ENCODE results near the gene KDM2A. TPM values are rescaled to one million over a fixed set of nuclear protein-coding genes. Genes with fewer than 3 reads are reported as not detected.
"Not testable (repeated sequence)": the region's sequence is repeated elsewhere in the genome, so short reads cannot be mapped to it uniquely, and the experiment has no call there.

KDM2A gene
- total RNA-seq, 1 donor = 65.9 TPM

DNA sequence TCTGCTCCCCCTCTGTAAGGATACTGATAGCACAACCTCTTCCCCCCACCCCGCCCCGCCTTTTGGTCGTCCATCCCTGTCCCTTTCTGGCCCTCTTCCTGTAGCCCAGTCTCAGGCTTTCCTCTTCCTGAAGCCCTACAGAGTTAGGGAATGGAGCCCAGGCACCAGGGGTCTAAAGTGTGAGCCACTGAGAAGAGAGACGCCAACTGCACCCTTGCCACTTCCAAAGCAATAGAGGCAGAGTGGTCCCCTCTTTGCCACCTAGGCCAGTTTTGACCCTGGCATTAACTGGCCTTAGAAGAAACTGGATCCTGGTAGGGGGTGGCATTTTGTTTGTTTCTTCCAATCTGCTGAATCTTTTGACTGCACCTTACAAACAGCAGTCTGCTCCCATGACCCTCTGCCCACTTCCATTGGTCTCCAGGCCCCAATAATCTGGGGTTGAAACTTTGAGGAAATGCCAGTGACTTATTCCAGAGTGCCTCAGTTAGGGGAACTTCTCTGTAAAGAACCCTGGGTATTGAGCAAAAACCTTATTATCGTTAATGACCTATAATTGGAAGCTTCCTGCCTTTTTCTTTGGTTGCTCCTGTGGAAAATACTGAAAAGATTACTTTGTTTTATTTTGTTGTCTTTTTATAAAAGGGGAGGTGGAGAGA, 137.5 kb downstream of the KDM2A start:
- H3K27ac ChIP-seq (ENCODE audit: low read depth, low read length) = no peak overlapping the region

DNA sequence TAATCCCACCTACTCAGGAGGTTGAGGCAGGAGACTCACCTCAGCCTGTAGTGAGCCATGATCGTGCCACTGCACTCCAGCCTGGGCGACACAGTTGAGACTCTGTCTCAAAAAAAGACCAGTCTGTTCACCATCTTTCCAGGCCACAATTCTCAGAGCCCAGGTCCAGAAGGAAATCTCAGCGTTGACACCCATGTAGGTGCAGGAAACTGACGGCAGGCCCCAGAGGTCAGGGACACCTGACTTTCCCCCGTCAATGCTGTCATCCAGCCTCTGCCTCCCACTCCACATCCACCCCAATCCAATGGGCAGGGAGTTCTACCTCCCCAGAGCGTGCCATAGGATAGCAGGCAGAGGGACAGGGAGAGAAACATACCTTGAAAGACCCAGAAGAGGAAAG, 141.3 kb downstream of the KDM2A start:
- H3K27ac ChIP-seq (ENCODE audit: low read depth, low read length) = no peak overlapping the region
- H3K36me3 ChIP-seq (ENCODE audit: insufficient read depth, low read length) = peaks cover 23% of the 10 kb centered on the region
- H3K9me3 ChIP-seq (ENCODE audit: low read depth, low read length) = no peaks in the 10 kb centered on the region
- H3K4me2 ChIP-seq (ENCODE audit: insufficient read depth, low read length) = no peak overlapping the region
- H2AFZ ChIP-seq (ENCODE audit: low read length) = no peak overlapping the region
- H3K27me3 ChIP-seq (ENCODE audit: insufficient read depth, low read length) = no peaks in the 10 kb centered on the region
- peaks cover 18% of the 10 kb centered on the region for H3K4me1 ChIP-seq (ENCODE audit: insufficient read depth, low read length)
- DNase-seq (ENCODE audit: insufficient read length, low spot score, missing footprints) = peak; percentile 68
- H3K4me3 ChIP-seq (ENCODE audit: insufficient read depth, low read length) = no peak overlapping the region
- H3K79me2 ChIP-seq (ENCODE audit: insufficient read depth, low read length) = no peaks in the 10 kb centered on the region
- peaks cover 11% of the 10 kb centered on the region for H4K20me1 ChIP-seq (ENCODE audit: insufficient read depth, low read length)
- TF ChIP-seq, protein P1, sequence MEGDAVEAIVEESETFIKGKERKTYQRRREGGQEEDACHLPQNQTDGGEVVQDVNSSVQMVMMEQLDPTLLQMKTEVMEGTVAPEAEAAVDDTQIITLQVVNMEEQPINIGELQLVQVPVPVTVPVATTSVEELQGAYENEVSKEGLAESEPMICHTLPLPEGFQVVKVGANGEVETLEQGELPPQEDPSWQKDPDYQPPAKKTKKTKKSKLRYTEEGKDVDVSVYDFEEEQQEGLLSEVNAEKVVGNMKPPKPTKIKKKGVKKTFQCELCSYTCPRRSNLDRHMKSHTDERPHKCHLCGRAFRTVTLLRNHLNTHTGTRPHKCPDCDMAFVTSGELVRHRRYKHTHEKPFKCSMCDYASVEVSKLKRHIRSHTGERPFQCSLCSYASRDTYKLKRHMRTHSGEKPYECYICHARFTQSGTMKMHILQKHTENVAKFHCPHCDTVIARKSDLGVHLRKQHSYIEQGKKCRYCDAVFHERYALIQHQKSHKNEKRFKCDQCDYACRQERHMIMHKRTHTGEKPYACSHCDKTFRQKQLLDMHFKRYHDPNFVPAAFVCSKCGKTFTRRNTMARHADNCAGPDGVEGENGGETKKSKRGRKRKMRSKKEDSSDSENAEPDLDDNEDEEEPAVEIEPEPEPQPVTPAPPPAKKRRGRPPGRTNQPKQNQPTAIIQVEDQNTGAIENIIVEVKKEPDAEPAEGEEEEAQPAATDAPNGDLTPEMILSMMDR (IDR thresholded peaks at IDR 0.05; ENCODE audit: extremely low read depth, low read depth, low read length) = no peak

More for the DNA sequence above, 137.5 kb downstream of the KDM2A start:
- H3K9me3 ChIP-seq (ENCODE audit: low read depth, low read length) = no peaks in the 10 kb centered on the region
- peaks cover 60% of the 10 kb centered on the region for H3K36me3 ChIP-seq (ENCODE audit: insufficient read depth, low read length)
- no peak overlapping the region for H3K4me3 ChIP-seq (ENCODE audit: insufficient read depth, low read length)
- no peaks in the 10 kb centered on the region for H3K27me3 ChIP-seq (ENCODE audit: insufficient read depth, low read length)
- peak; percentile 22 for DNase-seq (ENCODE audit: insufficient read length, low spot score, missing footprints)
- no peak overlapping the region for H2AFZ ChIP-seq (ENCODE audit: low read length)
- no peak overlapping the region for H3K4me2 ChIP-seq (ENCODE audit: insufficient read depth, low read length)
- TF ChIP-seq, protein P1 (IDR thresholded peaks at IDR 0.05; ENCODE audit: extremely low read depth, low read depth, low read length) = no peak
- peaks cover 40% of the 10 kb centered on the region for H4K20me1 ChIP-seq (ENCODE audit: insufficient read depth, low read length)
- peaks cover 3% of the 10 kb centered on the region for H3K79me2 ChIP-seq (ENCODE audit: insufficient read depth, low read length)
- peaks cover 3% of the 10 kb centered on the region for H3K4me1 ChIP-seq (ENCODE audit: insufficient read depth, low read length)

DNA sequence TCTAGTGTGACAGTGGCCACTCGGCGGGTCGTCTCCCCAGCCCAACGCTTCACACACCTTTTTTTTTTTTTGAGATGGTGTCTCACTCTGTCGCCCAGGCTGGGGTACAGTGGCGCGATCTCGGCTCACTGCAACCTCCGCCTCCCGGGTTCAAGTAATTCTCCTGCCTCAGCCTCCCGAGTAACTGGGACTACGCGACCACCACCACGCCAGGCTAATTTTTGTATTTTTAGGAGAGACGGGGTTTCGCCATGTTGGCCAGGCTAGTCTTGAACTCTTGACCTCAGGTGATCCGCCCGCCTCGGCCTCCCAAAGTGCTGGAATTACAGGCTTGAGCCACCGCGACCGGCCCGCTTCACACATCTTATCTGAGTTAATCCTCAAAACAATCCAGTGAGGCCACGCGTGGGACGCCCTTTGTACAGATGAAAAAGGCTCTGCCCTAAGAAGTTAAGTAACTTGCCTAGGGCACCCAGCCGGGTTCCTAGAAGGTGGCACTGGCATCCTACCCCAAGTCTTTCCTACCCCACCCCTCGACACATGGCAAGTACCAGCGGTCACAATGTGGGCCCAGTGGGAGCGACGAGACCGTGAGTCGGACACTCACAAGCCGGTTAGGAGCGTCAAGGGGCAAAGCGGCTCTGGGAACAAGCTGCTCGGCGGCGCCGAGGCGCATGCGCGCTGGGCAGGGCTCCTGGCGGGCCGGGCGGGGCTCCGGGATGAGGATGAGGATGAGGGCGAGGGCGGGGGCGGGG, 142.0 kb downstream of the KDM2A start:
- not testable (repeated sequence) for H3K9me3 ChIP-seq (ENCODE audit: low read depth, low read length); H3K79me2 ChIP-seq (ENCODE audit: insufficient read depth, low read length); H4K20me1 ChIP-seq (ENCODE audit: insufficient read depth, low read length); H3K27ac ChIP-seq (ENCODE audit: low read depth, low read length); H3K27me3 ChIP-seq (ENCODE audit: insufficient read depth, low read length)
- Histone ChIP-seq H3K4me1 (ENCODE audit: insufficient read depth, low read length) (peaks cover 22% of the 10 kb centered on the region), H3K4me2 (ENCODE audit: insufficient read depth, low read length) (peak overlapping the region; percentile 94), H2AFZ (ENCODE audit: low read length) (peak overlapping the region; percentile 74), H3K36me3 (ENCODE audit: insufficient read depth, low read length) (peaks cover 17% of the 10 kb centered on the region), H3K4me3 (ENCODE audit: insufficient read depth, low read length) (peak overlapping the region; percentile 70)
- DNase-seq (ENCODE audit: insufficient read length, low spot score, missing footprints) = peak; percentile 95

DNA sequence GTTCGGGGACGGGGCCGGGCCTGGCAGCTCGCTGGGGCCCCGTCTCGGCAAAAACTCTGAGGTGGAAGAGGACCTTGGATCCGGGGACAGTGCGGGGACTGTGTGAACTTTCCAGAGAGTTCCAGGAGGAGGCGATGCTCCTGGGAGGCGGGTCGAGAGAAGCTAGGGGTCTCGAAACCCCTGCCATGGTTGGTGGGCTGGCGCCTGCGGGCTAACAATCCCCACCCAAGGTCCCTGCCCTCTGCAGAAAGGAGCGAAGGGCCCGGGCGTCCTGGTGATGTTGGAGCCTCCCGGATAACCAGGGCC, 142.5 kb downstream of the KDM2A start:
- no peak overlapping the region for H3K27ac ChIP-seq (ENCODE audit: low read depth, low read length)
- peak overlapping the region; percentile 94 for H3K4me2 ChIP-seq (ENCODE audit: insufficient read depth, low read length)
- peaks cover 12% of the 10 kb centered on the region for H3K36me3 ChIP-seq (ENCODE audit: insufficient read depth, low read length)
- TF ChIP-seq, protein P1 (IDR thresholded peaks at IDR 0.05; ENCODE audit: extremely low read depth, low read depth, low read length) = no peak
- H3K4me3 ChIP-seq (ENCODE audit: insufficient read depth, low read length) = peak overlapping the region; percentile 70
- H3K27me3 ChIP-seq (ENCODE audit: insufficient read depth, low read length) = no peaks in the 10 kb centered on the region
- no peak for DNase-seq (ENCODE audit: insufficient read length, low spot score, missing footprints)
- peak overlapping the region; percentile 46 for H2AFZ ChIP-seq (ENCODE audit: low read length)
- H4K20me1 ChIP-seq (ENCODE audit: insufficient read depth, low read length) = peaks cover 7% of the 10 kb centered on the region
- peaks cover 22% of the 10 kb centered on the region for H3K4me1 ChIP-seq (ENCODE audit: insufficient read depth, low read length)
- no peaks in the 10 kb centered on the region for H3K9me3 ChIP-seq (ENCODE audit: low read depth, low read length)
- peaks cover 5% of the 10 kb centered on the region for H3K79me2 ChIP-seq (ENCODE audit: insufficient read depth, low read length)

Measured in osteoblast (primary cell).